MM.1S (cell line): ENCODE data around the gene CARF.

Experiments
- DNase-seq: peaks from one replicate; pipeline ENCODE4 v3.0.0-alpha.2; 2015
- H2AFZ ChIP-seq: fragments of 300-600 bp; sonication (generic); 2 replicates; pipeline ENCODE4 v1.6.0; 2016; ENCODE audit warnings: antibody characterized with exemption, low read length
- H3F3A ChIP-seq: fragments of 300-600 bp; sonication (generic); 2 replicates; pipeline ENCODE4 v1.6.1; 2016; ENCODE audit warnings: mild to moderate bottlenecking, antibody characterized with exemption, low read length, moderate library complexity, mixed read lengths; ENCODE audit not compliant: insufficient read depth
- H3K27ac ChIP-seq: fragments of 300-600 bp; sonication (generic); 2 replicates; pipeline ENCODE4 v1.5.1; 2016; ENCODE audit warnings: mild to moderate bottlenecking, low read length
- H3K27me3 ChIP-seq: fragments of 300-600 bp; sonication (generic); replicated peaks from 2 replicates; pipeline ENCODE4 v1.6.0; 2016; ENCODE audit warnings: low read length; ENCODE audit not compliant: insufficient read depth
- H3K36me3 ChIP-seq: fragments of 300-600 bp; sonication (generic); replicated peaks from 2 replicates; pipeline ENCODE4 v1.6.1; 2016; ENCODE audit warnings: mild to moderate bottlenecking, low read length, mixed read lengths; ENCODE audit not compliant: insufficient read depth
- H3K4me1 ChIP-seq: fragments of 300-600 bp; sonication (generic); 2 replicates; pipeline ENCODE4 v1.6.1; 2016; ENCODE audit warnings: low read length, mixed read lengths
- H3K4me2 ChIP-seq: fragments of 300-600 bp; sonication (generic); 2 replicates; pipeline ENCODE4 v1.6.0; 2016; ENCODE audit warnings: low read depth, low read length
- H3K4me3 ChIP-seq: fragments of 300-600 bp; sonication (generic); 2 replicates; pipeline ENCODE4 v1.5.1; 2016; ENCODE audit warnings: low read length, mixed read lengths
- H3K79me2 ChIP-seq: fragments of 300-600 bp; sonication (generic); 2 replicates; pipeline ENCODE4 v1.6.1; 2016; ENCODE audit warnings: mixed run types, low read length, mixed read lengths
- H3K9ac ChIP-seq: fragments of 300-600 bp; sonication (generic); 2 replicates; pipeline ENCODE4 v1.6.1; 2016; ENCODE audit warnings: low read length, mixed read lengths
- H3K9me2 ChIP-seq: fragments of 300-600 bp; sonication (generic); replicated peaks from 2 replicates; pipeline ENCODE4 v1.6.1; 2016; ENCODE audit warnings: mild to moderate bottlenecking, low read length, mixed read lengths; ENCODE audit not compliant: insufficient read depth
- H3K9me3 ChIP-seq: fragments of 300-600 bp; sonication (generic); replicated peaks from 2 replicates; pipeline ENCODE4 v1.6.1; 2016; ENCODE audit warnings: mild to moderate bottlenecking, low read length, mixed read lengths; ENCODE audit not compliant: insufficient read depth
- H4K20me1 ChIP-seq: fragments of 300-600 bp; sonication (generic); 2 replicates; pipeline ENCODE4 v1.6.1; 2016; ENCODE audit warnings: mild to moderate bottlenecking, low read length, moderate library complexity, mixed read lengths; ENCODE audit not compliant: insufficient read depth
- CTCF ChIP-seq: fragments of 300-600 bp; sonication (generic); IDR thresholded peaks from 2 replicates; pipeline ENCODE4 v1.5.1; 2016; ENCODE audit warnings: antibody characterized with exemption, low read length, mixed read lengths
- EZH2 ChIP-seq: fragments of 300-600 bp; sonication (generic); optimal IDR thresholded peaks from 2 replicates; pipeline ENCODE3; 2017; ENCODE audit warnings: low read depth, mild to moderate bottlenecking, antibody characterized with exemption, low read length, mixed read lengths
- EZH2phosphoT487 ChIP-seq: fragments of 300-600 bp; sonication (generic); IDR thresholded peaks from 2 replicates; pipeline ENCODE4 v1.6.1; 2018; ENCODE audit warnings: antibody characterized with exemption, low read length

Gene CARF

GRCh38 chr2:203025592-203025991, 113.5 kb downstream of the CARF start:
- peaks cover 3% of the 10 kb centered on the region; the same call in 1 of the 2 replicates for H3K4me1 ChIP-seq
- H3K9me3 ChIP-seq = no peaks in the 10 kb centered on the region
- no peaks in the 10 kb centered on the region for H4K20me1 ChIP-seq
- no peak overlapping the region for H3K27ac ChIP-seq
- H2AFZ ChIP-seq = no peak overlapping the region
- no peaks in the 10 kb centered on the region for H3K27me3 ChIP-seq
- no peaks in the 10 kb centered on the region for H3K79me2 ChIP-seq
- H3K9me2 ChIP-seq = no peaks in the 10 kb centered on the region
- H3F3A ChIP-seq = no peaks in the 10 kb centered on the region
- H3K9ac ChIP-seq = no peak overlapping the region
- no peak for TF ChIP-seq CTCF
- no peak for TF ChIP-seq EZH2
- no peak for TF ChIP-seq EZH2phosphoT487
- H3K4me2 ChIP-seq = no peak overlapping the region
- H3K36me3 ChIP-seq = no peaks in the 10 kb centered on the region
- H3K4me3 ChIP-seq = no peak overlapping the region
- DNase-seq = no peak

GRCh38 chr2:203030545-203030944, 118.5 kb downstream of the CARF start:
- H3K36me3 ChIP-seq = no peaks in the 10 kb centered on the region
- H4K20me1 ChIP-seq = no peaks in the 10 kb centered on the region
- DNase-seq = no peak
- no peak overlapping the region for H3K4me3 ChIP-seq
- no peaks in the 10 kb centered on the region for H3K4me1 ChIP-seq
- no peaks in the 10 kb centered on the region for H3F3A ChIP-seq
- H3K79me2 ChIP-seq = no peaks in the 10 kb centered on the region
- no peaks in the 10 kb centered on the region for H3K9me3 ChIP-seq
- H3K27me3 ChIP-seq = no peaks in the 10 kb centered on the region
- no peak overlapping the region for H2AFZ ChIP-seq
- H3K27ac ChIP-seq = no peak overlapping the region
- H3K9me2 ChIP-seq = no peaks in the 10 kb centered on the region
- H3K4me2 ChIP-seq = no peak overlapping the region
- TF ChIP-seq EZH2phosphoT487 (no peak), EZH2 (no peak), CTCF (no peak)
- no peak overlapping the region for H3K9ac ChIP-seq

- Histone ChIP-seq H3K27me3 (no peaks in the 10 kb centered on the region), H4K20me1 (no peaks in the 10 kb centered on the region)
Observed at GRCh38 chr2:203030991-203031390, 118.9 kb downstream of the CARF start.

More at GRCh38 chr2:203030991-203031390, 118.9 kb downstream of the CARF start:
- H3K9me3 ChIP-seq = no peaks in the 10 kb centered on the region
- no peaks in the 10 kb centered on the region for H3K36me3 ChIP-seq
- no peak overlapping the region for H3K4me3 ChIP-seq
- no peak overlapping the region for H3K4me2 ChIP-seq
- no peaks in the 10 kb centered on the region for H3K79me2 ChIP-seq
- no peak overlapping the region for H2AFZ ChIP-seq
- no peaks in the 10 kb centered on the region for H3K9me2 ChIP-seq
- no peak for DNase-seq
- H3F3A ChIP-seq = no peaks in the 10 kb centered on the region
- no peak overlapping the region for H3K9ac ChIP-seq
- no peak overlapping the region for H3K27ac ChIP-seq
- TF ChIP-seq EZH2 (no peak), CTCF (no peak), EZH2phosphoT487 (no peak)
- H3K4me1 ChIP-seq = no peaks in the 10 kb centered on the region
